ENCODE measurements around the gene PHLPP1. TPM values are rescaled to one million over a fixed set of nuclear protein-coding genes. Genes with fewer than 3 reads are reported as not detected.
"Not testable (repeated sequence)": the region's sequence is repeated elsewhere in the genome, so short reads cannot be mapped to it uniquely, and the experiment has no call there.

Gene PHLPP1
- total RNA-seq, 6 experiments from 2014 or later, result 8.6 to 19.3 (median 17.0) TPM

DNA sequence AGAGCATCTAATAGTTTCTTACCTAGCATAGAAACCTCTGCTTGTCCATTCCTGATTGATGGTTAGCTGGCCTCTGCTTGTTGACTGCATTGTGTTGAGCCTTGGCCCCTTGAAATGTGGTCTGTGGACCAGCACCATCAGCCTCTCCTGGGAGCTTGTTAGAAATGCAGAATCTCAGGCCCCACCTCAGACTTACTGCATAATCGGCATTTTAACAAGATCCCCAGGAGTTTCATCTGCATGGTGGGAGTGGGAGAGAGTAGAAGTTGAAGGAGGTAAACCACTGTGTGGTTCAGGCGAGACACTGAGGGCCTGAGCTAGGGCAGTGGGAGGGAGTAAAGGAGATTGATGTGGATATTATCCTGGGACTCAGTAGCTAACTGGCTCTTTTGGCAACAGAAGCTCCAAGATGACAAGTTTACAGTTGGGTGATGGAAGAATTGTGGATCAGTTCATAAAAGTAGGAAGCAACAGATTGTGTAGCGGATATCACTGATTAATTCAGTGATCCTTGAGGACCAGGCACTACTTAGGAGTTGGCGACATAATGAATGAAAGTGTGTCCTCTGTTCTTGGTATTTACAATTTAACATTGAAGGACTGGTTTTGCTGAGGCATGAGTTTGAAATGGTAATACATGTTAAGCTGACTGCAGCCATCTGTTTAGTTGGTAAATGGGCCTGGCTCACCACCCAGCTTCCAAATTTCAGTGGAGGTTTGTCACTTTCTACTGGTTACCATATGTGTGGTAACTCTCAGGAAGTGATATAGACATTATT lies 20.9 kb downstream of the PHLPP1 start:
- H3K36me3 ChIP-seq, result no peaks in the 10 kb centered on the region
- no peak for TF ChIP-seq POLR2A (IDR thresholded peaks at IDR 0.05)
- TF ChIP-seq CTCF (IDR thresholded peaks at IDR 0.05), result no peak
- no peak for DNase-seq
- H3K27ac ChIP-seq, result no peak overlapping the region
- WGBS (ENCODE audit: insufficient coverage, low coverage, low lambda C conversion rate, missing lambda C conversion rate), result 100% methylated on average over 4 of the region's 4 CpGs
- no peak for ATAC-seq
- no peaks in the 10 kb centered on the region for H3K27me3 ChIP-seq
- intact Hi-C loops (cut with DNase I), result no loop called here
- no peak overlapping the region for H3K4me3 ChIP-seq
- H3K4me1 ChIP-seq, result peaks cover 0 to 16% (median 6%) of the 10 kb centered on the region in 4 donors
- H3K9me3 ChIP-seq, result no peaks in the 10 kb centered on the region

DNA sequence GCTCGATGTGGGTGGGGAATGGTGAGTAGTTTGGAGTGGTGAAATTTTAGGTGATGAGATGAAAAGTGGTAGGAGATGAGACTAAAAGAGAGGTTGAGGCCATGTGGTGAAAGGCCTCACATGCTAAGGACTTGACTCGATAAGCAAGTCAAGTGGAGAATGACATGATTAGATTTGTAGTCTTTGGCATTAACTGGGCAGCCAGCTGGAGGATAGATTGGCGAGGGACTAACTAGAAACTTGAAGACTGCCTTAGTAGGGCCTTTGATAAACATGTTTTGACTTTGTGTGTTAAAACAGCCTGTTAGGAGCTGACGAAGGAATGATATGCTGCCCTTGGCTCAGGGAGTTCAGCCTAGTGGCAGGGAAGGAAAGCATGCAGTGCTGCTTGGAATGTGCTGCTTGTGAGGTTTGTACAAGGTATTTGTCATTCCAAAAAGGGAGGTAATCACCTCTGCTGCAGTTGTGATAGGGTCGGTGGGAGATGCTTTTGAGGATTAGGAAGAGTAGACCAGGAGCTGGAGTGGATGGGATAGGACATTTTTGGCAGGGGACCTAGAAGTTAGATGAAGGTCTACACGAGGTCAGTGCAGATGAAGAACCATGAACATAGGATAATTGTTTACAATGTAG lies 22.0 kb downstream of the PHLPP1 start:
- intact Hi-C loops (cut with DNase I), result no loop called here
- ATAC-seq, result no peak
- TF ChIP-seq CTCF (IDR thresholded peaks at IDR 0.05) (no peak), POLR2A (IDR thresholded peaks at IDR 0.05) (no peak)

DNA sequence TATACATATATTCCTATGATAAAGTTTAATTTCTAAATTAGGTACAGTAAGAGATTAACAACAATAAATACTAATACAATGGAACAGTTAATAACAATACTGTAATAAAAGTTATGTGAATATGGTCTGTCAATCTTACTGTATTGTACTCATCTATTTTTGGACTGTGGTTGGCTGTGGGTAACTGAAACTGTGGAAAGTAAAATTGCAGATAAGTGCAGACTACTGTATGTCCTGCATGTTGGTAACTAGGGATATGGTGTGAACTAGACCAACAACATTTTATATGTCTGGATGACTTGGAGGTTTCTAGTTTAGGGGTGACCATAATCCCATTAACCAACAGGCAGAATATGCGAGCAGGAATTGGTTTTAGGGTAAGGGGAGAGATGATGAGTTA lies 23.3 kb downstream of the PHLPP1 start:
- no peak for DNase-seq
- Histone ChIP-seq H3K4me1 (peaks cover 0 to 31% (median 7%) of the 10 kb centered on the region in 4 donors), H3K4me3 (no peak overlapping the region), H3K27ac (no peak overlapping the region), H3K27me3 (no peaks in the 10 kb centered on the region), H3K9me3 (no peaks in the 10 kb centered on the region), H3K36me3 (no peaks in the 10 kb centered on the region)
- no peak for ATAC-seq
- TF ChIP-seq CTCF (IDR thresholded peaks at IDR 0.05) (no peak), POLR2A (IDR thresholded peaks at IDR 0.05) (no peak)
- 80% methylated on average over 1 of the region's 1 CpG for WGBS (ENCODE audit: insufficient coverage, low coverage, low lambda C conversion rate, missing lambda C conversion rate)
- intact Hi-C loops (cut with DNase I), result no loop called here

More for the DNA sequence above, 22.0 kb downstream of the PHLPP1 start:
- no peak overlapping the region for H3K4me3 ChIP-seq
- H3K27me3 ChIP-seq, result no peaks in the 10 kb centered on the region
- H3K4me1 ChIP-seq, result peaks cover 0 to 18% (median 6%) of the 10 kb centered on the region in 4 donors
- 90% methylated on average over 6 of the region's 6 CpGs for WGBS (ENCODE audit: insufficient coverage, low coverage, low lambda C conversion rate, missing lambda C conversion rate)
- no peaks in the 10 kb centered on the region for H3K9me3 ChIP-seq
- H3K27ac ChIP-seq, result no peak overlapping the region
- no peaks in the 10 kb centered on the region for H3K36me3 ChIP-seq
- no peak for DNase-seq

- H3K36me3 ChIP-seq, result no peaks in the 10 kb centered on the region
- TF ChIP-seq POLR2A (IDR thresholded peaks at IDR 0.05) (no peak), CTCF (IDR thresholded peaks at IDR 0.05) (no peak)
- WGBS (ENCODE audit: insufficient coverage, low coverage, low lambda C conversion rate, missing lambda C conversion rate), result 33% methylated on average over 5 of the region's 5 CpGs
- peaks cover 0 to 44% (median 13%) of the 10 kb centered on the region in 4 donors for H3K4me1 ChIP-seq
- H3K27me3 ChIP-seq, result no peaks in the 10 kb centered on the region
- H3K4me3 ChIP-seq, result peak overlapping the region in 1 of 3 donors; percentile 25
- DNase-seq (peak in 1 of 3 donors; percentile 49), ATAC-seq (peak; percentile 38 to 82 (median 66))
- no peaks in the 10 kb centered on the region for H3K9me3 ChIP-seq
- peak overlapping the region in 2 of 3 donors; percentile 83 to 85 for H3K27ac ChIP-seq
- intact Hi-C loops (cut with DNase I), result no loop called here
These were observed 24.6 kb downstream of the PHLPP1 start for GRCh38 chr18:62739911-62740310.

DNA sequence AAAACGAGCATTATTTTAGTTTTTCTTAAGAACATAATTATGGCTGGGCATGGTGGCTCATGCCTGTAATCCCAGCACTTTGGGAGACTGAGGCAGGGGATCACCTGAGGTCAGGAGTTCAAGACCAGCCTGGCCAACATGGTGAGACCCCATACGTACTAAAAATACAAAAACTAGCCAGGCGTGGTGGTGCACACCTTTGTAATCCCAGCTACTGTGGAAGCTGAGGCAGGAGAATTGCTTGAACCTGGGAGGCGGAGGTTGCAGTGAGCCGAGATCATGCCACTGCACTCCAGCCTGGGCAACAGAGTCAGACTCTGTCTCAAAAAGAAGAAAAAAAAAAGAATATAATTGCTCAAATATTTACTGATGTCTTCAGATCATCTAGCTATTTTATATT lies 25.3 kb downstream of the PHLPP1 start:
- H3K9me3 ChIP-seq; intact Hi-C loops (cut with DNase I); DNase-seq; H3K27me3 ChIP-seq; H3K36me3 ChIP-seq: not testable (repeated sequence)
- H3K27ac ChIP-seq, result peak overlapping the region; percentile 47 to 85 (median 83)
- WGBS (ENCODE audit: insufficient coverage, low coverage, low lambda C conversion rate, missing lambda C conversion rate), result 22% methylated on average over 3 of the region's 5 CpGs
- peak overlapping the region in 2 of 3 donors; percentile 25 to 46 for H3K4me3 ChIP-seq
- peaks cover 0 to 50% (median 16%) of the 10 kb centered on the region in 4 donors for H3K4me1 ChIP-seq
- peak in 2 of 4 donors; percentile 3 to 8 for ATAC-seq
